T-helper 9 cell (primary cell): ENCODE measurements around the gene CDK5R2.

ENCODE experiments used
- DNase-seq: peaks from one replicate; pipeline ENCODE4 v3.0.0-alpha.2; 2020

The CDK5R2 gene

GRCh38 chr2:219009294-219009693, 49.8 kb downstream of the CDK5R2 start:
- no peak for DNase-seq

- no peak for DNase-seq
Observed at GRCh38 chr2:219010162-219010756, 50.8 kb downstream of the CDK5R2 start.

DNA sequence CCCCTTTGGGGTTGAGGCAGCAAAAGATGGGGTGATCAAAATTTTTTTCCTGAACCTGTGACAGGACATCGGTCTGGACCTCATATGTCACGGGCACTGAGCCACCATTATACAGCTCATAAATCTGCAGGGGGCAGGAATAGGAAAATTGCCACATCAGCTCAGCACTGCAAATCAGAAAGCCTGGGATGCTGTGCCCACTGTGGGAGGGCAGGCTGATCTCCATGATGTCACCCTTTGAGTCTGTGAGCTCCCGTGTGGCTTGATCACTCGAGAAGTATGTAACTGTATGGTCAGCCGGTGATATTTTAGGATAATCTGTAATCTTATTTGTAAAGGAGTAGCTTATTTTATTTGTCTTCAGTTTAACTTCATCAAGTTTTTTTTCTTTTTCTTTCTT, 51.4 kb downstream of the CDK5R2 start:
- DNase-seq = no peak
